ENCODE results near the gene MYOCD.

The MYOCD gene

DNA sequence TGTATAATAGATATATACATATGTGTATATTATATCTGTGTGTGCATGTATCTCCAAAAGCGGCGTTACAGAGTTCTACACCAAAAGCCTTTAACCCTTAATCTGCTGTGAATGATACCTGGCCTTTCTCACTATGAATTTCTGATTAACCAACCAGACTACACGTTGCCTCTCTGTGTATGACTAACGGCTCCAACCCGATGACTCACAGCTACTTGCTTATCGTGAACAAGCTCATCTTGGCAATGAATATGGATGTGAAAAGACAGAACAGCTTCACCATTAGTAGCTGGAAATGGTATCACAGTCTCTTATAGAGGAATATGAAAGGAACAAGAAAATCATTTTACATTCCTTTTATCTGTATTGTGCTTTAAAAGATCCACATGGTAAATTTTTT, 99.9 kb downstream of the MYOCD start:
- no peak for DNase-seq (ENCODE audit: low spot score)

DNA sequence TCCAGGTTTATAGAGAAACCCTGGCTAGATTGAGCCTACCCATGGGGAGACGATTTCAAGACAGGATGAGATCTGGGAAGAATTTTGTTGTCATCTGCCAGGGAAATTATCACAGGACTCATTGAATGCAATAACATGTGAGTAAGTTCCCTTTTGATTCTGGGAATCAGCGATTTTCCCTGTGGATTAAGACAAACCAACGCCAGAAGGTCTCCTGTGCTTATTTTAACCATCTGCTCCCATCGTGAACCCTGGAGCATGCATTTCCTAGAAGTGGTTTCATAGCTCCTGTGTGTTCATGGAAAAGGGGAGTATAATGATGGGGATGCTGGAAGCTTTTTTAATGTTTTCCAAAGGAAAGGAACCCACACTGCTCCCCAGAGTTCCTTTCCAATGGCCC, 102.6 kb downstream of the MYOCD start:
- no peak for DNase-seq (ENCODE audit: low spot score)

DNA sequence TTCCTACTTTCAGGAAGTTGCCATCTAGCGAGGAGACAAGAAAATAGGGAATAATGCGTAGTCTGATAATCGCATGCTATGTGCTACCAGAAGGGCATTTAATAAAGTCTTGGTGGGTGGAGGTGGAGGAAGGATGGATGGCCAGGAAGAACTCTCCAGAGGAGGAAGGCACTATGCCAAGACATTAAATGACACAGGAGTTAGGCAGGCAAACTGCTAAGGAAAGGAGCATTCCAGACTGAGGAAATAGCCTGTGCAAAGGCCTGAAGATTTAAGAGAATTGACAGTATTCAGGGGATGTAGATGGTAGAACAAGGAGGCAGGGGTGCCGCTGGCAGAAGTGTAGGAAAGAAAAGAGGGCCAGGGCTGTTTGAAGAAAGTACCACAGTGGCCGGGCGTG, 104.3 kb downstream of the MYOCD start:
- DNase-seq (ENCODE audit: low spot score), result no peak

DNA sequence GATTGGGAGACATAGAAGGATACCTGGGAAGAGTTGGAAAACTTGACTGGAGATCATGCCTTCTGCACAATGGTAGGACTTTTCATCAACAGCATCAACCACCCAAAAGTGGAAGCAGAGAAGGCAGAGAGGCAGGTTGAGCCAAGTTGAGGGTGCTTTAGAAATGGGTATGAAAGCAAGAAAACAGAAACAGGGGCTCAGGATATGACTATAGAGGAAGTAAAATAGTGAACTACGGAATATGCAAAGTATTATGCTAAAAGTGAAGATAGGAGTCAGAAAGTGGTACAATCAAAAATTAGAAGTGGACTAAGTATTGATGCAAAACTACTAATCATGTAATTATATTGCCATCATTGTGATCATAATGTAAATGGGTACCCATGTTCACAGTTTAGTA, 107.5 kb downstream of the MYOCD start:
- DNase-seq (ENCODE audit: low spot score), result no peak

DNA sequence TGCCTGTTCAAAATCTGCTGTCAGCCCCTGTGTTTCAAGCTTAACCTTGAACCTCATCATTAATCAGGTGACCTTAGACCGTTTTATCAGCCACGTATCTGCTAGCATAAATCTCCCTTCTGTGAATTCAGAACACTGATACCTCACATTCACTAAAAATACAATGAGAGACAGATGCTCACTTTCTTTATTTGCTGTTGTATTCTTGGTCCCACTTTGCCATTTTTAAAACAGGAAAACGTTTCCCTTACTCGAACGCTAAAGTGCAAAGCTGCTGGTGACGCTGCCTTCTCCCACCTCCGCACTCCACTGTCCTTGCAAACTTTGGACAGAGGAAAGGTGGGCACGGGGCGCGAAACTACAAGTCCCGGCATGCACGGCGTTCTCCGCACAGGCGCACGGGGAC, 123.4 kb downstream of the MYOCD start:
- no peak for DNase-seq (ENCODE audit: low spot score)

DNA sequence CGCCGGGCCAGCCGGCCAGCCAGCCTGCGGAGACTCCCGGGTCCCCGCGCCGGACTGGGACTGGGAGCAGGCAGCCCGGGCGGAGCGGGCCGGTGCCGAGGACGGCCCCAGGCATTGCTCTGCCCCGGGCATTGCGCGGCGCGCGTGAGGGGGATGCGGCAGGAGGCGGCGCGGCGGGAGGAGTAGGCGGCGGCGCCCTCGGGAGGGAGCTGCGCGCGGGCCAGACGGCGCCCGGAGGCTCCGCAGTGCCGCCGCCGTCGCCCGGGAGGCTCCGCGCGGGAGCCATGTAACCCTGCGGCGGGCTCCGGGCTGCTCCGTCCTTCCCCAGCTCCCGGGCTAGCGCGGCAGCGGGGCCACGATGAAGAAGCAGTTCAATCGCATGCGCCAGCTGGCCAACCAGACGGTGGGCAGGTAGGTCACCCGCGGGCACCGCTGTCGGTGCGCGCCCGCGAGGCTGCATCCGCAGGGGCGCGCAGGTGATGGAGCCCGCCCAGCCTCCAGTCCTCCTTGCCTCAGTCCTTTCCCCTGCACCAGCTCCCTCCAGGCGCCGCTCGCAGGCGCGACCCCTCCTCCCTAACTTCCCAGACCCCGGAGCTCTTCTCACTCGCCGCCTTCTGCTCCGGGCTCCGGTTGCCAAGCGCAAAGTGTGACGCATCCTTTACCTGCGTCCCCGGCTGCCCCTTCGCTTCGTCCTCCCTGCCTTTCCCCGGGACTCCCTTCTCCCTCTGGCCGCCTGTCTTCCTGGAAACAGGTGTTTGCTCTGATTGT, 124.0 kb downstream of the MYOCD start, which contains the start of gene ARHGAP44:
TSS of gene ARHGAP44 (plus strand) at position 18 of the 768 bp plus-strand sequence. CDS start at position 359, 341 bp downstream.
- DNase-seq (ENCODE audit: low spot score), result peak; percentile 72

DNA sequence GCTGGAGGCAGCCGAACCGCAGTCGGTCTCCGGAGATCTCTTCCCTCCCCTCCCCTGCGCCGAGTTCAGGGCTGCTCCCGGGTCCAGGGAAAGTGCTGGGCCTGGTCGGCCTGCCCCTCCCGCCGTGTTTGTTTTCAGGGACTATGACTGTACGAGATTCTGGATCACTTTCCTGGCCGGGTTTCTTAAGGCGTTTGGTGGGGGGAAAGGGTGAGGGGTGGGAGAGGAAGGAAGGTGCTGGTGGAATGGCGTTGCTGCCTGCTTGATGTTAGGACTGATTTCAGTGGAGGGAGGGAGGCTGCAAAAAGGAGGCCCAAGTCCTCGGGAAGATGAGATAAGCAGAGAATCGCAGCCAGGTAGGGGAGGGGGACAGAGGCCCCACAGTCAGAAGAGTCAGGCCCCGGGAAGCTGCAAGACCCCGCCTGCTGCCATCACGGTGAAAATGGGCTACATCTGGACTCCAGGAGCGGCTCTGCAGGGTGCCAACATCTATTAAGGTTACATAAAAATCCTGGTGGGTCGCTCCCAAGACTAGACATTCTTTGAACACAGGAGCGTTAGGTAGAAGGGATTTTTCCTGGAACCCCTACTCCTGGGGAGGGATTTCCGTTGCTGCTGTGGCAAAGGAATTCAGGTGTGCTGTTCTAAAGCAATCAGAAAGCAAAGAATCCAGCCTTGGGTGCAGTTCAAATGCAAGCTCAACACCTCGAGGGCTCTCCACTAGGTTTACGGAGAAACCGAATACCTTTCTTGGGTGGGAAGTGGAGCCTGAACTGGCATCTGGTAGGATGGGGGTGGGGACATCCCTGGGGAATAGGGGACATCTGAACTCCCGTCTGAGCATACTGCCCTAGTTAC, 124.8 kb downstream of the MYOCD start:
- no peak for DNase-seq (ENCODE audit: low spot score)

DNA sequence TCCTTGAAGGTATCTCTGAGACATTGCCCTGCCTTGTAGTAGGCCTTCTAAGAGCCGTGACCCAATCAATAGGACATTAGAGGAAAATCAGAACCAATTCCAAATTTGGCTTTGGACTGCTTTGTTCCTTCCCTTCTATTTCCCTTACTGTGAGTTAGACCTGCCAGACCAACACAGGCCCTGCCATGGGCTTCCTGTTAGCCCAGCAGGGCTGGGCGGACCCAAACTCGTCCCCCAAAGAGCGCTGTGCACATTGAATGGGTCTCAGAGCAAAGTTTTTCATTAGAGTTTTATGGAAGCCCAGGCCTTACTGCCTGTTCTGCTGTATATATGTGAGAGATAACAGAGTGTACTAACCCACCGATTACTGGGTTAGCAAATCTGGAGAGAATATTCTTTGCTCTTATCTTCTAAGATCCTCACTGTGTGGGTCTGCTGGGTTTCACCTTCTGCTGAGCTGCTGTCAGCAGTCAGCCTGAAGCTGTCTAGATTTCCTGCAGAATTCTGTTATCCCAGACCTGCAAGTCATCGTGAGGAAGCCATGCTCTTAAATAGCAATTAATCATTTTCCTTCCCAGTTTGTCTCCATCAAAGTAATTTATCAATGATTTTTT, 129.3 kb downstream of the MYOCD start:
- DNase-seq (ENCODE audit: low spot score), result no peak

DNA sequence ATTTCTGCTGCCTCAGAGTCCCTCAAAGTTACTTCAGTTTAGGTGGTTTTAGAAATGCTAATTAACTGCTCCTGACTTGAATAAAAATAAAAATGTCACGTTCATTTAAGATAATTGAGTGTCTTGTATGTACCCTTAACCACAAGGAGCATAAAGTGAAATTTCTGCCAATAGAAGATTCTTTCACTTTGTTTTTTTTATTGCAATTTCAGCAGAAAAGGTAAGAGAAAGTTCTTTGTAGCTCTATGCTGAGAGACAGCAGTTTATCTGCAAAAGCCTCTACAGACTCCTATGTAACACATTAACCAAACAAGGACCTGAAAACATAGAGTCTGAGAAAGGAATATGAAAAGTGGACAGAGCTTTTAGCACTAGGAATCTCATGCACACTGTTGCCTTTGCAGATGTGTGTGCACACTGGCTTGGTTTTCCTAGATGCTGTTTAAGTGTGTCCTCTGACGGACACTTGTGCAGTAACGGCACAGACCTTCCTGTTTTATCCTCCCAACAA, 135.2 kb downstream of the MYOCD start:
- DNase-seq (ENCODE audit: low spot score), result no peak

DNA sequence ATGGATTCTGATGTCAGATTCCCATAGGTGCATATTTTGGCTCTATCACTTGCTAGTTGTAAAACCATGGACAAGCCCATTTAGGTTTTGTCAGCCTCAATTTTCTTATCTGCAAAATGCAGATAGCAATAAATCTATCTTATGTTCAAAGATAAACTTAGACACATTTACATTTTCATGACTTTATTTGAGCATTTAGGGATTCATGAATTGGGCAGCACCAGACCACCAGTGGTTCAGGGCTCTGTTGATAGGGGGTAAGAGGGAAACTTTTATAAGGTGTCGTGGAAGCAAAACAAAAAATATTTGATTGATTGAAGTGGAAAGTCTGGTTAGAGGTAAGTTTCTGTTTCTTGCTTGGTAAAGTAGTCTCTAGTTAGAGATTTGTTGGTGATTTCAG, 140.9 kb downstream of the MYOCD start:
- no peak for DNase-seq (ENCODE audit: low spot score)

DNA sequence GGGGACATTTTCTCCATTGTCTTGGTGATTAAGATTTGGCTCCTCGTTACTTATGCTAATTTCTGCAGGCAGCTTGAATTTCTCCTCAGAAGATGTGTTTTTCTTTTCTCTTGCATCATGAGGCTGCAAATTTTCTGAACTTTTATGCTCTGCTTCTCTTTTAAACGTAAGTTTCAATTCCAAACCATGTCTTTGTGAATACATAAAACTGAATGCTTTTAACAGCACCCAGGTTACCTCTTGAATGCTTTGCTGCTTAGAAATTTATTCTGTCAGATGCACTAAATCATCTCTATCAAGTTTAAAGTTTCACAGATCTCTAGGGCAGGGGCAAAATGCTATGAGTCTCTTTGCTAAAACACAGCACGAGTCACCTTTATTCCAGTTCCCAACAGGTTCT, 143.0 kb downstream of the MYOCD start:
- DNase-seq (ENCODE audit: low spot score), result no peak

DNA sequence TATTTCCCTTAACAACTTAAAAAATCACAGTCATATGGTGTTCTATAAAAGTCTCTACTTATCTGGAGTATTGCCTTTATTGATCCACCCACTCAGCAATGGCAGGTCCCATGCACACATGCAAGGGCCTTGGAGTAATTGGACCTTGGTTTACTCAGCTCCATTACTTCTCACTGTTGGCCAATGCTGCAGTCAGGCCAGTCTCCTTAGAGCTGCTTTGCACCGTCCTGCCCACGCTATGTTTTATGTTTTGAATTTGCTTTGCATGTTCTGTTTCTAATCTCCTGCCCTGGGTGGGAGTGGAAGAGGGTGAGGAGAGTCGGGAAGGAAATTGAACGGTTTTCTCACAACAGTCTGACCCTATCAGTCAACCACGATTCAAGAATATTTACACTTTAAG, 147.2 kb downstream of the MYOCD start:
- DNase-seq (ENCODE audit: low spot score), result no peak

DNA sequence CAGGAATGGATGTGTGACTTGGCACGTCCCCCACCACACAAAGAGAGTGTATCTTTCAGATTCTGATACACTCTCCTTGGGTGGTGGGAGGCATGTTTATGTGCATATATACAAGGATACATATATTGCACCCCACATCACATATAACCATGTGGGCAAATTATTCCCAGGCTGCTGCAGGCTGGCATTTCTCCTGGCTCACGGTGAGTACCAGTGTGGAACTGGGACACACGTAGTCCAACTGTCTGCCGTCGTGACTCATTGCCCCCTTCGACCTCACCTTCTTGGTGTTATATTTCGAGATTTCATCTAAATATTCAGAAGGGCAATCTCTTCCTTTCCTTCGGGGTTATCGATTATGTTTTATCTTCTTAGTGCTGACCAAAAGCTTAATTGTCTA, 148.0 kb downstream of the MYOCD start:
- DNase-seq (ENCODE audit: low spot score), result no peak

DNA sequence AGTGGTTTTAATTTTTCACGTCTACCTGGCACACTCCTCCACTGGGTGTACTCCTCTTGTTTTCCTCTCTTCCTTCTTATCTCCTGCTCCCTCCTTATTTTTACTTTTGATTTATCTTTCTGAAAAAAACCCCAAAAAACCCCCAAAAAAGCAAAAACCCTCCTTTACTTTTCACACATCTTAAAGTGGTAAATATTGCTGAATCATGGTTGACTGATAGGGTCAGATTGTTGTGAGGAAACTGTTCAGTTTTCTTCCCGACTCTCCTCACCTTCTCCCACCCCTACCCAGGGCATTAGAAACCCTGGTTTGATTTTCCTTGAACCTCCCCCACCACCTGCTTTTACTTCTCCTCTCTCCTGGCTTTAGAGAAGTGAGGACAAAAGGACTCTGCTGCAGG, 149.0 kb downstream of the MYOCD start:
- no peak for DNase-seq (ENCODE audit: low spot score)

DNA sequence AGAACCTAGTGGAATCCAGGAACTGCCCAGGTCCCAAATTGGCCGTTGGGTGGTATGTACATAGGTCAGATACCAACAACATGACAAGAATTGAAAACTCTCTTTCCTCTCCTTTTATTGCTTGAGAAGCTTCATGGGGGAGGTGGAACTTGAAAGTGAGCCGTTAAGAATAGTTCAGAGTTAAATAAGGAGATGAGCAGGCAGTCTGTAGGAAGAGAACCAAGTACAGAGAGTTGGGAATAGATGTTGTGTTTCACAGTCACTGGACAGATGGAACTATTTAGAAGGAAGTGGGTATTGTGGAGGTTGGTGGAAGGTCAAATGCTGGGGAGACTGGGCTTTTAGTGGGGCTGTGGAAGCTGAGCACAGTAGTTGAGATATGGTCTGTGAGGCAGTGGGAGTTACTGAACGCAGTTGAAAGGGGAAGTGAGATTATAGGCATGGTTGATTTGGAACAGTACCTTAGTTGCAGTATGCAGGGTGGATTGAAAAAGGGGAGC, 150.0 kb downstream of the MYOCD start:
- DNase-seq (ENCODE audit: low spot score), result no peak
